Stimulated activated CD8-positive, alpha-beta memory T cell treated with anti-CD3 and anti-CD28 coated beads, Interleukin-4, amount 100 ng/mL, for 48 hours (primary cell): ENCODE data around the gene RPL13.
A peak's percentile ranks its signal among the peaks of the same experiment; 100 is the strongest.

ENCODE experiments used
- DNase-seq: peaks from one replicate; pipeline ENCODE4 v3.0.0-alpha.2; 2020

Gene RPL13

DNA sequence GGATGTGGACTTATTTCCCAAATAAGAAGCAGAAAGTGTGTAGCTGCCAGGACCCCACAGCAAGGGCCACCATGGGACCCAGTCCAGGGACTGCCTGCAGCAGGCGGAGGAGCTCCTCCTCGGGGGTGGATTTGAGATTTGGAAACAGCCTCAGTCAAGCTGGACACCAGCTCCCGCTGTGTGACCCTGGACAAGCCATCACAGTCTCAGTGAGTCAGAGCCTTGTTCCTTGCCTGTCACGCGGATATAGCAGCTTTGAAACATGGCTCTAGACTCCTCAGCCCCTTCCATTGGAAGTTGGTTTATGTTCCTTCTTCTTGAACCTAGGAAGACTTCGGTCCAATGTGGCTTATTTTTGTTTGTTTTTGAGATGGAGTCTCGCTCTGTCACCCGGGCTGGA is 40.5 kb downstream of the RPL13 start:
- no peak for DNase-seq

DNA sequence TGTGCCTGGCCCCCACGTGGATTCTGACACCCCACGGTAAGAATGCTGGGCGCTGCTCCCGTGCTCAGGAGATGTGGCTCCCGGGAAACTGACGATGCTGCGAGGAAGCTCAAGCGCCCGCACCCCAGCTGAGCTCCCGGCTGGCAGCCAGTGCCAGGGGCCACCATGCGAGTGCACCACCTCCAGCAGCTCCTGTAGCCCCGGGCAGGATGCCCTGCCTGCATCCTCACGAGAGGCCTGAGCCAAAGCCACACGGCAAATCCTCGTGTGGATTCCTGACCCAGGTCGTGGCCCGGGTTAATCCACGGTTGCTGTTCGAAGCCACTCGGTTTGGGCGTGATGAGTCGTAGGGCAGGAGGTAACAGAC is 41.4 kb downstream of the RPL13 start:
- DNase-seq = no peak

DNA sequence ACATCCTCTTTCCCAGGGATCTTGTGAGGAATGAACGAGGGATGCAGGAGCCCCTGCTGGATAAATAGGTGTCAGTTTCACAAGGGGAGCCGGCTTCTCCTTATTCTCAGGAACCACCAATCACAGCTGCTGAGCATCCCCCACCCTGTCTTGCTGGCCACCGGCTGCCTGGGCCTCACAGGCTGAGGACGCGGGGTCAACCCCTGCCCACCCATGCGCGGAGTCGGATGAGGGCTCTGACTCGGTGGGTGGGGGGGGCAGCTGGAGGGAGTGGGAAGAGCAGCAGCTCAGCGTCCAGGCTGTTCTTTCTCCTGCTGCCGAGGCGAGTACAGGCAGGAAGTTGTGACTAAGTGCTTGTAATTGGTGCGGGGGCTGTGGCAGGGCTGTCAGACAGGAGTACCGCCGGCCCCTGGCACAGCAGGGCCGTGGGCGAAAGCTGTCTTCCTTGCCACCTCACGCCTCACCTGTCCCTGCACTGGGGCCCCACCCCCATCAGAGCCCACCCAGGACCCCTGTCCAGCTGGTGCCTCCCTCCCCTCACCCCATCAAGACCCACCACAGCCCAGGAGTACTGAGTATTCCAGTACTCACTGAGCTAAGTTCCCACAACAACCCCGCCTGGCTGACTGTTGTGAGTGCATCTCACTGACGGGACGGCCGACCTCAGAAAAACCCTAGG is 41.9 kb downstream of the RPL13 start:
- DNase-seq = peak; percentile 77

DNA sequence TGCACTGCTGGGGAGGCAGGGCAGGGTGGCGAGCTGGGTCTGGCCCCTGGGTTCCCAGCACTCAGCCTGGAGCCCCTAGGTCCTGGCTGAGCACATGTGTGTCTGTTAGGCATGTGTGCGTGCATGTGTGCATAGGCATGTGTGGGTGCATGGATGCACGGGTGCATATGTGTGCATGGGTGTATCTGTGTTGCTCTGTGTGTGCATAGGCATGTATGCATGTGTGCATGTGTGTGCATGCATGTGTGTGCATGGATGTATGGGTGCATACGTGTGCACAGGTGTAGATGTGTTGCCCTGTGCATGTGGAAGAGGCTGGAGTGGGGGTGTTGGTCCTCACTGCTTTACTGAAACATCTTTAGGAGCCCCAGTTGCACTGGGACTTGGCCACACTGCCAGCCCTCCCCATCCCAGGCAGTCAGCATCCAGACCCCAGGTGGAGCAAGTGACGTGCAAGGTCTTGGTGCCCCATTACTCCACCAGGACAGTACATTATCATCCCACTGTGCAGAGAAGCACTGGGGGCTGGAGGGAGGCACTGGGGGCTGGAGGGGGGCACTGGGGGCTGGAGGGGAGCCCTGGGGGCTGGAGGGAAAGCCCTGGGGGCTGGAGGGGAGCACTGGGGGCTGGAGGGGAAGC is 42.6 kb downstream of the RPL13 start:
- DNase-seq = no peak

DNA sequence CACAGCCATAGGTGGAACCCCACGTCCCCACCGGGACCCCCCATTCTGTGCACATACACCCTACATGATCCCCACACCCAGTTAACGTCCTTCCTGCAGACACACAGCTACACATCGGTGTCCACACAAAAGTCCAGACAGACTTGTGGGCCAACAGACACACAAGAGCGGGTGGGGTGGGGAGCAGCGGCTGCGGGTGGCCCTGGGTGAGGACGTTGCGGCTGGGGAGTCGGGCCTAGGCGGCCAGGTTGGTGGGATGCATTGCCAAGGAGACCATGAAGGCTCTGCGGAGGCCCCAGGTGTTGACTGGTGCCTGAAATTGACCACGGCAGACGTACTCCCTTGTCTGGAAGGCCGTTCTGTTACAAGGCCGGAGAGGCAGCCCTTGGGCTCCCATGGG is 44.3 kb downstream of the RPL13 start:
- DNase-seq = no peak

DNA sequence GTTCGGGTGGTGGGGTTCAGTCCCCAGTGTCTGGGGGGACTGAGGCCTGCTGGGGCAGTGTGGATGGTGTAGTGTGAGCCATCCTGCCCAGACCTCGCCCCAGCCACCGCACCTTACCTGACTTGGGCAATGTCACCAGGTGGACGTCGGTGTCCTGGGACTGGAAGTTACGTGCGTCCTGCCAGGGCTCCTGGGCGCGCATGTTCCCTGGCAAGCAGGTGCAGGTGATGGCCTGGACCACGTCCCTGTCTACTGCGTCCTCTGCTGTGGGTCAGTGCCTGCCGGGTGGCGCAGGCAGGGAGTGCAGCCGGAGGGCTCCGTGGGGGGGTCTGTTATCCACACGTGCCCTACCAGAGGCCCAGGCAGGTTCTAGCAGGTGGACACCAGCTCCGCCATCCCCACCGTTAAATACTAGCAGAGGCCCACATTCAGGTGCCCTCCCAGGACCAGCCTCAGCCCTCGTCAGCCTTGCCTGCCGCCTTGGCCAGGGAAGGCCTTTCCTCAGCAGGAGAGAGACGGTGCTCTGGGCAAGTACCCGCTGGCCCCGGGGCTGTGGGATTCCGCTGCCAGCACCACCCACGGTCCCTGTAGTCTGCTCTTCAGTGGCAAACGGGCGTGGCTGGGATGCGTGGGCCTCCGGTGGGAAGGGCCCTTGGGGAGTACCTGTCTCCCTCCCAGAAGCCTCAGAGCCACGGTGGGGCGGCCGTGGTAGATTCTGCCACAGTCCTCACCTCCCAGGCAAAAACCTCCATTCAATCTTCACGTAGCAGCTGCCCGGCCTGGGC is 44.9 kb downstream of the RPL13 start:
- no peak for DNase-seq

DNA sequence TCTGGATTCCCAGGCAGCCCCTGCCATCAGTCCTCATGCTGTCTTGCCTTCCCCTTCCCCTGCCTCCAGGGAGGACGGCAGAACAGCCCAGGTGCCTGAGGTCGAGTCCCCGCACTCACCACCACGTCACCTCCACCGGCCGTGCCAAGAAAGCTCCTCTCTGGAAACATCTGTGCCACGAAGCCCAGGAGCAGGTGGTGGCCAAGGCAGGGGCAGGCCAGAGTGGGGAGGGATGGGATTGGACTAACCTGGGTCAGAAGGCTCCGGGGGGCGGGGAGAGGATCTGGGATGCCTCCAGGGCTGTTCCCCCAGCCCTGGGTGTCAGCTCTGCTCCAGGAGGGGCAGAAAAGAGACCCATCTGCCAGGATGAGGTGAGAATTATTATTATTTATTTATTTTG is 45.5 kb downstream of the RPL13 start:
- DNase-seq = no peak

DNA sequence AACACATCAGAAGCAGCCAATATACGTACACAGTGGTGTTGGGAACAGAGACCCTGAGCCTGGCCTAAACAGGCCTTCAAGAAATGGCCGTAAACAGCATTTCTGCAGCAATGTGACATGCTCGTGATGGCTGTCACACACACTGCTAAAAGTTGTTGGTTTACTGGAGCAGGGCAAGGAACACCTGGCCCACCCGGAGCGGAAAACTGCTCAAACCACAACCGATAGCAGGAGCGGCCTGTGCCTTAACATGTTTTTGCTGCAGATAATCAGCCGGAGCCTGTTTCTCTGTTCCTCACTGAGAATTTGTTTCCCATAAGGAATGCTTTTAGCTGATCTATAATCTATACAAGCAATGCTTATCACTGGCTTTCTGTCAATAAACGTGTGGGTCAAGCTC is 47.0 kb downstream of the RPL13 start:
- no peak for DNase-seq

DNA sequence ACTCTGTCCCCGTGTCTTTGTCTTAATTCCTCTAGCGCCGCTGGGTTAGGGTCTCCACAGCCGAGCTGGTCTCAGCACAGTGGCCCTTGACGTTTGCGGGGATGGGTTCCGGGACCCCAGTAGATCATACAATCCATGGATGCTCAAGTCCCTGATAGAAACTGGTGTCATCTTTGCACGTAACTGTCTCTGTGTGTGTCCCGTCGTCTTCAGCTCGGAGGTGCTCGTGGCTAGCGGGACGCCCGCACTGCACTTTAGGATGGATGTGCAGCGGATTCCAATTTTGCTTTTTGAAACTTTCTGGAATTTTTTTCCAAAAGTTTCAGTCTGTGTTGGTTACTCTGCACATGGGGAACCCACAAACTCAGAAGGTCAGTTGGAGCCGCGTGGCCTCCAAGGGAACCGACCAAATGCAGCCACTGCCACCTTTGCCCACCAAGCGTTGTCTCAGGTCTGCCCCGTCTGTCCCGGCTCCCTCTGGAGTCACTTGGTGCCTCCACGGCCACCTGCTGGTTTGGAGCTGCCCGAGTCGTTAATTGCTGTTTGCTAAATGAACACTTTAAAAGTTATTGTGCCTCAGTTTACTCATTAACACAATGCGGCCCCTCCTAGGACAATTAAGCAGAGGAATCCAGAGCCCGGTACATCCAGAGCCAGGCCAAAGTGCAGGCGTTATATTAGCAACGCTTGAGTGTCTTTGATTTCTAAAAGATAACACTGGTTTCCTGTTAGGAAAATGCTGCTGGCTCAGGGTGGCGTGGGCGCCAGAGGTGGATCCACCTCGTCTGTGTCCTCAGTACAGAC is 47.7 kb downstream of the RPL13 start:
- DNase-seq = no peak

DNA sequence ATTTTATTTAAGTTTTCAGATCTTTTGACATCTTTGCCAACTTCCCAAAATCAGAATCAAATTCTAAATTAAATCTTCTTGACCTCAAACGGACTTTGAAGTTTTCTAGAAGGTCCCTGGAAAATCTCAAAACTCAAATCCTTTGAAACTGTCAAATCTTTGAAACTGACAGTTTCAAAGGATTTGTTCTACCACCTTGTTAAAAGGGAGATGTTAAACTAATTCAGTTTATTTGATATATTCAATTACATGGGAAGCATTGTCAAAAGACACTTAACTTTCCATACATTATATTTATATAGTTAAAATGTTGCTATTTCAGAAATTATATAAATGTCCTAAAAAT is 49.6 kb downstream of the RPL13 start:
- DNase-seq = no peak

DNA sequence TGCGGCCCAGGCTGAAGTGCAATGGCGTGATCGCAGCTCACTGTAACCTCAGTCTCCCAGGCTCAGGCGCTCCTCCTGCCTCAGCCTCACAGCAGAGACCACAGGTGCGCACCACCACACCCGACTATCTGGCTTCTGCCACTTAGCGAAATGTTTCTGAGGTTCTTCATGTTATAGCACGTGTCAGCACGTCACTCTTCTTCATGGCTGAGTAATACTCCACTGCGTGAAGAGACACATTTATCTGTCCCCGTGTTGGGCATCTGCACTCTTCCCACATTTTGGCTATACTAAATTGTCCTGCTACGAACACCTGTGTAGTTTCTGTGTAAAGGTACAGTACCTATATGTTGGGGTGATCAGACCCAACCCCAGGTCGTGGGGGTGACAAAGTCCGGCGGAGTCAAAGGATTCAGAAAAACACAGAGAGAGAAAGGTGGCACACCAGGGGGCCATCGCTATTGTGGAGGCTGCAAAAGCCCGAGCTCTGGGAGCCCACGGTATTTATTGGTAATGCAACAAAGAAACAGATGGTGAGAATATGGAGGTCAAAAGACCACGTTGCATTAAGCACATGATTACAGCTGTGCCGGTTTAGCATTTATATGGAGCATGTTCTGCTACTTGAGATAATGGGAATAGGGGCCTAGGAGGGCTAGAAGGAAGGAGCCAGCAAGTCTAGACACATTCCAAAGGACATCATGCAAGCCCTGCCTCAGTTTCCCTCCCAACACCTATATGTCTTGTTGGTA is 52.1 kb downstream of the RPL13 start:
- DNase-seq = no peak

DNA sequence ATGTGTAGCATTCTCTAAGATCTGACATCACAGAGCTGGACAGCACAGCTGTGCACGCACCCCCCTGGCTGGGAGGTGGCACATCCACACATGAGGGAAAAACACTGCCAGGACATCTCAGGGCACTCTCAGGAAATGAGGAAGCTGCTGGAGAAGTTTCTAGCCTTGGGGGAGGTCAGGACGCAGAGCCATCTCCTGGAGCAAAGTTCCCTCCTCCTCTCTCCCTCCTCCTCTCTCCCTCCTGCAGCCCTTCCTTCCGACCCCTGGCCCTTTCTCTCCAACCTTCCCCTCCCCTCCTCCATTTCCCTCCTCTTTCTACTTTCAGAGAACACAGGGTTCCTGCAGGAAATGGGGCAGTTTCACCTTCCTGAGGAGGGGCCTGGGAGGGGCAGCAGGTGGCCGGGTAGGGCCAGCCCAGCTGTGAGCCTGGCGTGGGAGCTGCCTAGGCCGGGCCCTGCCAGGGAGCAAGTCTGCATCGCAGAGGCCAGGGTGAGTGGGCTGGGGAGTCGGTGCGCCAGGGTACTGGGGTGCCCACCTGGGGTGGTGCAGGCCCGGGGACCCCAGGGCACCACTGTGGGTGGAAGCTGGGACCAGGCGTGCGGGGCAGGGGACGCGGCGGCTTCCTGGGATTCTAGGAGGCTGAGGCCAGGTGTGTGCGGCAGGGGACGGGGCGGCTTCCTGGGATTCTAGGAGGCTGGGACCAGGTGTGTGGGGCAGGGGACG is 52.9 kb downstream of the RPL13 start, which contains the start of gene DPEP1:
TSS of gene DPEP1 (plus strand) at position 412 of the 723 bp plus-strand sequence. CDS start 16,769 bp downstream, outside the sequence.
- no peak for DNase-seq

DNA sequence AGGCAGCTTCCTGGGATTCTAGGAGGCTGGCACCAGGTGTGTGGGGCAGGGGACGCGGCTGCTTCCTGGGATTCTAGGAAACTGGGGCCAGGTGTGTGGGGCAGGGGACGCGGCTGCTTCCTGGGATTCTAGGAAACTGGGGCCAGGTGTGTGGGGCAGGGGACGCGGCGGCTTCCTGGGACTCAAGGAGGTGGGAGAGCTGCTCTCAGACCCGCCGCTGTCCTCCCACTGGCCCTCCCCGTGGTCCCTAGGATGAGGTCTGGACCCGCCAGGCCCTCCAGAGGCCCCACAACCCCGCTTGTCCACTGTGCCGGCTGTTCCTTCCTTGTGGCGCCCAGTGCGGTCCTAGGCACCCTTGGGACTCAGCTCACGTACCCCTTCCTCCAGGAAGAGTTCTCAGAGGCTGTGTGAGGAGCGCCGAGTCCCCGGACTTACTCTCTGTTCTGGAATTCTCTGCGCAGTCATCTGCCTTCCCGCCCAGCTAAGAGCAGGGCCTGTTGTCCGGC is 53.5 kb downstream of the RPL13 start:
- DNase-seq = no peak
